ENCODE results near the gene SPRR1B. TPM values are rescaled to one million over a fixed set of nuclear protein-coding genes. Genes with fewer than 3 reads are reported as not detected.

The SPRR1B gene
- total and polyA plus RNA-seq, 2 donors (not counting 1 experiment from before 2014, with no cell fraction given): not detected

DNA sequence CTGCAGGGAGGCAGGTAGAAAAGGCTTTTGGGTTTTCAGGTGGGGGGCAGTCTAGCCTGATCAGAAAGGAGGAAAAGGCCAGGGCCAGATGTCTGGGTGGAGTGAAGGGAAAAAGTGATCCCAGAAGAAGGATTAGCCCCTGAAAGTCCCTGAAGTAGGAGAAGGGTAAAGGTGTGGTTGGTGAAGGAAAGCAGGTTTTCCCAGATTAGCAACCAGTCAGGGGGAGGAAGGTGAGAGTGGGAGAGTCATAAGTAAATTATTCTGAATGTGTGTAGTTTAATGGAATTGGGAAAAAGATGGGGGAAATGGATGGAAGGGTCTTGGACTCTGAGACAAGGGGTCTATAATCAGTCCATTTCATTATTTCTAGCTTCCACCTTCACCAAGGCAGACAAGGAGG, 47.8 kb upstream of the SPRR1B start:
- POLR2A ChIA-PET: no interaction called here
- CTCF ChIA-PET: interaction anchor here (0.6 kb wide), 1 partner anchor 299 kb away, joined by 5 read pairs; no protein-coding TSS in a partner anchor
- Mint-ChIP-seq H3K4me1 (no peaks in the 10 kb centered on the region), H3K4me3 (no peak overlapping the region), H3K9me3 (ENCODE audit: insufficient read depth) (no peaks in the 10 kb centered on the region), H3K27me3 (peaks cover 45% of the 10 kb centered on the region), H3K27ac (no peak overlapping the region)
- Histone ChIP-seq H3K27me3 (replicated peaks in 1 of 4; ENCODE audit: control extremely low read depth in 1 of 4, control insufficient read depth in 3 of 4, insufficient read depth in 4 of 4, low read length in 3 of 4) (peaks cover 0 to 14% (median 3%) of the 10 kb centered on the region in 4 experiments), H2AFZ (ENCODE audit: insufficient read depth, low read depth, low read length, poor library complexity, severe bottlenecking) (no peak overlapping the region), H4K20me1 (ENCODE audit: control insufficient read depth, insufficient read depth, low read length, poor library complexity, severe bottlenecking) (no peaks in the 10 kb centered on the region), H3K79me2 (ENCODE audit: control insufficient read depth, insufficient read depth, low read length) (no peaks in the 10 kb centered on the region), H3K9me3 (ENCODE audit: control extremely low read depth in 1 of 3, control insufficient read depth in 2 of 3, insufficient read depth in 1 of 3, low read length in 2 of 3) (no peaks in the 10 kb centered on the region), H3K36me3 (replicated peaks in 1 of 2; ENCODE audit: control extremely low read depth in 1 of 2, control insufficient read depth in 1 of 2, extremely low read depth in 1 of 2, insufficient read depth in 2 of 2, low read length in 1 of 2) (no peaks in the 10 kb centered on the region), H3K9ac (ENCODE audit: low read length) (no peak overlapping the region), H3K27ac (ENCODE audit: low read length in 2 of 2) (no peak overlapping the region), H3K4me2 (replicated peaks; ENCODE audit: low read depth, low read length, poor library complexity, severe bottlenecking) (no peak overlapping the region), H3K4me3 (ENCODE audit: control extremely low read depth in 1 of 5, extremely low read depth in 1 of 5, insufficient read depth in 1 of 5, low read depth in 2 of 5, low read length in 4 of 5) (no peak overlapping the region), H3K4me1 (ENCODE audit: control insufficient read depth in 2 of 2, insufficient read depth in 2 of 2, low read length in 2 of 2) (no peaks in the 10 kb centered on the region)
- TF ChIP-seq EZH2 (IDR thresholded peaks at IDR 0.05; ENCODE audit: borderline replicate concordance, insufficient read depth, low read depth, low read length, poor library complexity, severe bottlenecking): no peak
- no peak for TF ChIP-seq CTCF (IDR thresholded peaks at IDR 0.05)
- intact Hi-C loops (cut with micrococcal nuclease): no loop called here
- DNase-seq: no peak
- no peak for ATAC-seq (ENCODE audit: low read depth)

- no peak for DNase-seq
- Histone ChIP-seq H2AFZ (ENCODE audit: insufficient read depth, low read depth, low read length, poor library complexity, severe bottlenecking) (no peak within 1 kb of the TSS), H3K9me3 (ENCODE audit: control extremely low read depth in 1 of 3, control insufficient read depth in 2 of 3, insufficient read depth in 1 of 3, low read length in 2 of 3) (no peaks in the 10 kb centered on the region), H4K20me1 (ENCODE audit: control insufficient read depth, insufficient read depth, low read length, poor library complexity, severe bottlenecking) (no peaks in the 10 kb centered on the region), H3K79me2 (ENCODE audit: control insufficient read depth, insufficient read depth, low read length) (no peaks in the 10 kb centered on the region), H3K4me3 (ENCODE audit: control extremely low read depth in 1 of 5, extremely low read depth in 1 of 5, insufficient read depth in 1 of 5, low read depth in 2 of 5, low read length in 4 of 5) (no peak within 1 kb of the TSS), H3K36me3 (replicated peaks in 1 of 2; ENCODE audit: control extremely low read depth in 1 of 2, control insufficient read depth in 1 of 2, extremely low read depth in 1 of 2, insufficient read depth in 2 of 2, low read length in 1 of 2) (no peaks in the 10 kb centered on the region), H3K27ac (ENCODE audit: low read length in 2 of 2) (no peak within 1 kb of the TSS), H3K9ac (ENCODE audit: low read length) (no peak within 1 kb of the TSS), H3K27me3 (replicated peaks in 1 of 4; ENCODE audit: control extremely low read depth in 1 of 4, control insufficient read depth in 3 of 4, insufficient read depth in 4 of 4, low read length in 3 of 4) (peaks cover 0 to 14% (median 2%) of the 10 kb centered on the region in 4 experiments), H3K4me1 (ENCODE audit: control insufficient read depth in 2 of 2, insufficient read depth in 2 of 2, low read length in 2 of 2) (no peaks in the 10 kb centered on the region), H3K4me2 (replicated peaks; ENCODE audit: low read depth, low read length, poor library complexity, severe bottlenecking) (no peak within 1 kb of the TSS)
- CTCF ChIA-PET: no interaction called here
- peaks cover 45% of the 10 kb centered on the region for H3K27me3 Mint-ChIP-seq
- TF ChIP-seq CTCF (IDR thresholded peaks at IDR 0.05): no peak
- no peak for ATAC-seq (ENCODE audit: low read depth)
- POLR2A ChIA-PET: no interaction called here
- no peak within 1 kb of the TSS for H3K4me3 Mint-ChIP-seq
- WGBS (ENCODE audit: insufficient coverage): no CpG with 5 or more reads among the region's 3 CpGs
- H3K9me3 Mint-ChIP-seq (ENCODE audit: insufficient read depth): no peaks in the 10 kb centered on the region
- no peak within 1 kb of the TSS for H3K27ac Mint-ChIP-seq
- intact Hi-C loops (cut with micrococcal nuclease): no loop called here
- no peaks in the 10 kb centered on the region for H3K4me1 Mint-ChIP-seq
Measured at GRCh38 chr1:152983743-152984142, 47.3 kb upstream of the SPRR1B start, which contains the start of gene SPRR1A. TSS of gene SPRR1A (plus strand) at chr1:152984081. CDS start at chr1:152985231, 1,150 bp downstream.

Measured in B cell (primary cell).